Ishikawa (cell line): ENCODE results near the gene DEPDC1B.

Experiments
- EP300 ChIP-seq: IDR thresholded peaks from 2 replicates; pipeline ENCODE4 v1.6.1; 2012; ENCODE audit warnings: borderline replicate concordance
- TF ChIP-seq, protein P1 (sequence below): IDR thresholded peaks from 2 replicates; pipeline ENCODE4 v1.6.1; 2012

DNA sequence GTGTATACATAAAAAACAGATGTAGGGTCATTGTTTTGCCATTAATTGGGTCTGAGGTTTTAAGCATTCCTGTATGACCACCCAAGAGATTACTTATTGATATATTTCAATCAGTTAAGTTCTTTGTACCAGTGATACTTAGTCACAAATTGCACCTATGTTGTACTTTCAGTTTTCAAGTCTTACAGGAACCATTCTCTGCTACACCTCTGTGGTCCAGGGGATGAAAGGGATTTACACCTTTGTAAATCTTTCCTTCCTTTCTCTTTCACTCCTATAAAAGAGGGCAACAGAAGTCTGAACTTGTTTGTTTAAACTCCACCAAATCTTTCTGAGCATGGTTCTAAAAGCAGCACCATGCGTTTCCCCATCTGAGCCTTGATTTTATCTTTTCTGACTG lies 86.1 kb downstream of the DEPDC1B start:
- TF ChIP-seq, protein P1, sequence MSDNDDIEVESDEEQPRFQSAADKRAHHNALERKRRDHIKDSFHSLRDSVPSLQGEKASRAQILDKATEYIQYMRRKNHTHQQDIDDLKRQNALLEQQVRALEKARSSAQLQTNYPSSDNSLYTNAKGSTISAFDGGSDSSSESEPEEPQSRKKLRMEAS, result no peak
- no peak for TF ChIP-seq EP300
